Measurements from ENCODE around the gene SEMA5A.

The SEMA5A gene

DNA sequence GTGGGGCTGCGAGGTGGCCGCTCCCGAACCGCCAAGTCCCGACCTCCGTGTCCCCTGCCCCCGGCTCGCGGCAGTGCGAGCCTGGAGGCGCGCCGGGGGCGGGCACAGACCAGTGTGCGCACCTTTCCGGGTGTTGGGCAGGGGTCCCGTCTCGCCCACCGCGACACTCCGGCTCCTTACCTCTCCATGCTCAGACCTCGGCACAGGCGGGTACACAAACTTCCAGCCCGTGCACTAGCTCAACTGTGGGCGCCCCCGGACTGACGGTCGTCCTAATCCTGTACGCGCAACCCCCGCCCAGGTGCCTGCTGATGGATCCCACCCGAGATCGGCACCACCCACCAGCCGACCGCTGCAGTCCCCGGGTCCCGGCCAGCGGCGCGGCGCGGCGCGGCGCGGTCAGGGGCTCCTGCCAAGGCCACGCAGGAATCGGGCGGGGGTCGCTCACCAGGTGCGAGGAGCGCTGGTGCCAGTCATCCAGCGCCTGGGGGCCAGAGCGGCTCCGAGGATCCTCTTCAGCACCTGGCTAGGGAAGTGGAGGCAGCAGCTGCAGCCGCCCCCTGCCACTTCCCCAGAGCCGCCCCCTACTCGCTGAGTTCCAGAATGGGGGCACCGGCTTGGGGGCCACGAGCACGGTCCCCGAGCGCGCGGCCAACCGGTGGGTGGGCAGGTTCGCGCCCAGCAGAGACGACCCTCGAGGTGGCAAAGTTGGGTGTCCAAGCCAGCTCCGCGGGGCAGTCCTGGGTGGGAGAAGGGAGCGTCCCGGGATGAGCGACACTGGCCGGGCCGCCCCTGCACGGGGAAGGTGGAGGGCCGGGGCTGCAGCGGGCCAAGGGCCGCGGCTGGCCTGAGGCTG is 511 bp downstream of the SEMA5A start:
- no peak for DNase-seq (ENCODE audit: low read depth)

DNA sequence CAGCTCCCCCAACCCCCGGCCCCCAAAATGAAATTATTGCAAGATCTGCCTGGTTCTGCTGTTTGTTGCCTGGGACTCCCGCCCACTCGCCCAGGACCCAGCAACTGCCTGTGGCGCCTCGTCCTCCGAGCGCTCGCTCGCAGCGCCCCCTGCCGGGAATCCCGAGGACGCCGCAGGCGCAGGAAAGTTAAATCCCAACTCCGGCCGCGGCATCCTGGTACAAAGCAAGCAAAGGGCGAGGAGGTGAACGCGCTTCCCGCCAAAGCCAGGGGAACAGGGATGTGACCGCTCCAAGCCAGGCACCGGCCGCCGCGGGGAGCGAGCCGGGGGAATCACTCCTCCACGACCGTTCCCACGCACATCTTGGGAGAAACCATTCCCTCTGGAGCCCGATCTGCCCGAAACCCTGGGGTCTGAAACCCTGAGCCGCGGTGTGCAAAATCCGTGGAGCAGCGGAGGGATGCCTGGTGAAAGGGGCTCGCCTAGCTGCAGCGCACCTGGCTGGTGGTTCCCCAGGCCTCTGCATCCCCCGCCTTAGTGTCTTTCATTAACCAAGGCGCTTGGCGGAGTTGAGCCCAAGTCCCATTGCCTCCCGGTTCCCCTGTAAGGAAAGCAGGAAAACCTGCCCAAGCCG is 1.3 kb downstream of the SEMA5A start:
- peak; percentile 76 for DNase-seq (ENCODE audit: low read depth)

DNA sequence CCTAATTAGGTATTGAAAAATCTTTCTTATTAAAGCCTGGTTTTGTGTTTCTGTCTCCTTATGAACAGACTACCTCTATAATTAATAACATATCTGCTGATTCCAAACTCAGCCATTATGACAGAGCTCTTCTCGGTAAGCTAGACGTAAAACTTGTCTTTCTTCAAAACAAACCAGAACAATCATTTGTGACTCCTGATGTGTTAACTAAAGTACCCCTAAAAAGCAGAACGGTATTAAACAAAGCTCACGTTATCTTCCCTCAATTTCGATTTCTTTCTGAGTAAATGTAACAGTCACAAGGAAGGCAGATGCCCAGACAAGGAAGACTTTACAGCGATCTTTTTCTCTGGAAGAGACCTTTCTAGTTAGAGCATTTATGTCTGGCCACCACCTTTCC is 1.8 kb downstream of the SEMA5A start:
- no peak for DNase-seq (ENCODE audit: low read depth)

DNA sequence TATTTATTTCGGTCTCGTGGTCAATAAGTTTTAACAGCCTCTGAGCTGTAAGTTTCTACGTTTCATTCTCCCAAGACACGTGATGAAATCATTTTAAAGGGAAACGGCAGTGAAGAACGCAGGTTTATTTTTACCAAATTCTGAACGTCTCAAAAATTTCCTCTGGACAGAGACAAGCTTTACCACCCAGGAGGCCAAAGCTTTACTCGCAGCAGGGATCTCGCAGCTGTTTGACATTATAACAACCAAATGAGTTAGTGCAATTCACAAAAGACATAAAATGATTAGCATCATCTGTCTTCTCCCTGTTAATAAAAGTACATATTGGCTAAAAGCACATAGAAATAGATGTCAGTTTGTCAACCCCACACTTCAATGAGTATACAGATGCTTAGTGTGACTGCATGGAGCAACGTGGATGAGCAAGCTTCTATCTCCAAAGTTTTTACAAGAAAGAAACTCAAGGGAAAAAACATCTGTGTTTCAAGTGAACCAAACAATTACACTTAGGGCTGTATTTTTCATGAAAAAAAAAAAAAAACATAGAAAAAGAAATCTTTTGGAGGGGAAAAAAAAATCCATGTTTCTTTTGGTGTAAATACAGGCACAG is 2.5 kb downstream of the SEMA5A start:
- no peak for DNase-seq (ENCODE audit: low read depth)

DNA sequence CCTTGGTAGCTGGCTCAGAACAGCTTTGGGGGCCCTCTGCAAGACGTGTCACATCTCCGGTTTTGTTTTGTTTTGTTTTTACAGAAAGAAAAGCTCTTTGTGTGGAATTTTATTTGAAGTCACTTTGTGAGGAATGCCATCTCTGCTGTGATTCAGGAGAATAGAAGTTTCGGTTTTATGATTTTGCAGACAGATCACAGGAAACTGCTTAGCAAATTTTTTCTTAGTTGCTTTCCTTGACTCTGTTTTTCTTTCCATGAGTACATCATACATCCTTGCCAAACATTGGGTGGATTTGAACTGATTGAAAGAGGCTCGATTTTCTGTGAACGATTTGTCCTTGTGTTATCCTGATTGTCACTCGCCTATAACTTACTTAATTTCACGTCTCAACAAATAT is 5.1 kb downstream of the SEMA5A start:
- DNase-seq (ENCODE audit: low read depth) = no peak

DNA sequence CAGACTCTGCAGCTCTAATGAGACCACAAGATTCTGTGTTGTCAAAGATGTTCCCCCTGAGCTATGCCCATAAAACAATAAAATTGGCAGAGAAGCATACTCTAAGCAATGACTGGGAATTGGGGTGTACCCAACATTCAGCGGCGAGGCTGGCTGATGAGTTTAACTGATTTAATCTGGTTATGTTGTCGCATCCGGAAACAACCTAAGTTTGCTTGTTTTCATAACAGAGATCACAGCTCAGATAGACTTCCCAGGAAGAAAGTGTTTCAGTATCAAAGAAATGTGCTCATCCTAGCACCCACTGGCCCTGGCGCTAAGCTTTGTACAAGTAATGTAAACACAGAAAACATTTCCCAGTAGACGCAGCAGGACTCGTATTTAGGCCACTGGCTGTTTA is 7.4 kb downstream of the SEMA5A start:
- DNase-seq (ENCODE audit: low read depth) = no peak

DNA sequence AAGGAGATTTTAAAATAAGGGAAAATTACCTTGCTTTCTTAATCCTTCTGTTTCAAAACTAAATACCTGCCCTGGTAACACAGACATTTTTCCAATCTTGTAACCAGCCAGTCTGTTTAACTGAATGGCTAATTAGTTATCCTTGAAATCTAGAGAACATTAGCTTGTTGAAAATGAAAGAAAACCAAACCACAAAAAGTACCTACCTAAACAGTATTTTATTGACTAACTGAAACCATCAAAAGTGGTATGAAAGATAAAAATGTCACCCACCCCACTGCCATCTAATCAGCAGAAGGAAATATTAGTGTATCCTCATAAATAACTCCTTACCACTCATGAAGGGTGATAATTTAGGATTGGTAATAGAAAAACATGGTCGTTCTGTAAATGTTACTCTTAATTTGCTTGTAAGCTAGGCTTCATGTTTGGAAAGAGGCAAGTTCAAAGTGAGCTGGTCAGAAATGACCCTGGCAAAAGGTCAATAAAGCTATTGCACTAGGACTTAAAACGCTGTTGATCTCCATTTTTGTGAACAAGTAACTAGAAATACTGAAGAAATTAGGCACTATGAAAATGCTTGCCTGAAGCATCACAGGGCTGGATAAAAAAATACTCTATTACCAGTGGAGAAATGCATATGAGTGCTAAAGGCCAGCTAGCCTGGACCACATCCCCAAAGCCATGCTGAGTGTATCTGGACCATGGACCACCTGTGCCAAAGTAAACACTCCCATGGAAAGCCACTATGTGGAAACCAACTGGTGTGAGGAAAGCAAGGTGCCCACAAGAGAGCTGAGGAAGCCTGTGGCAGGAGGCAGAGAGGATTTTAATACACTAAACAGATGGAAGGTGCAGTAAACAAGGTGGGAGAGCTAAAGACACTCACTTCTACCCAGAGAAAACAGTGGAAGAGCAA is 8.4 kb downstream of the SEMA5A start:
- no peak for DNase-seq (ENCODE audit: low read depth)

DNA sequence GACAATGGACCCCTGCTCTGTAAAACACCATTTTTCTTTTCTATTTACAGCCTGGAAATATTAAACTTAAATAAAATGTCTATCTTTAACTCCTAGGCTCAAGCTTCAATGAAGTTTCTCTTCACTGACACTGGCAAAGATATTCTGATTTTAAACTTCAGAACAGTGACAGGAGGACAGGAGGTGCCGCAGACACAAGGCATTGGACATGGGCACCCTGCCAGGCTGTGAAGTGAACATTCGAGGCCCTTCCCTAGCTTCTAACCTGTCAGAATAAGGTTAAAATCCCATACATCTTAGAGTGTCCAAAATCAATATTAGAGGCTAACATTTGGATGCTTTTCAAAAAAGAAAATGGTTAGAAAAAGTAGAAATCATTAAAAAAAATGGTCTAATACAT is 9.2 kb downstream of the SEMA5A start:
- no peak for DNase-seq (ENCODE audit: low read depth)

DNA sequence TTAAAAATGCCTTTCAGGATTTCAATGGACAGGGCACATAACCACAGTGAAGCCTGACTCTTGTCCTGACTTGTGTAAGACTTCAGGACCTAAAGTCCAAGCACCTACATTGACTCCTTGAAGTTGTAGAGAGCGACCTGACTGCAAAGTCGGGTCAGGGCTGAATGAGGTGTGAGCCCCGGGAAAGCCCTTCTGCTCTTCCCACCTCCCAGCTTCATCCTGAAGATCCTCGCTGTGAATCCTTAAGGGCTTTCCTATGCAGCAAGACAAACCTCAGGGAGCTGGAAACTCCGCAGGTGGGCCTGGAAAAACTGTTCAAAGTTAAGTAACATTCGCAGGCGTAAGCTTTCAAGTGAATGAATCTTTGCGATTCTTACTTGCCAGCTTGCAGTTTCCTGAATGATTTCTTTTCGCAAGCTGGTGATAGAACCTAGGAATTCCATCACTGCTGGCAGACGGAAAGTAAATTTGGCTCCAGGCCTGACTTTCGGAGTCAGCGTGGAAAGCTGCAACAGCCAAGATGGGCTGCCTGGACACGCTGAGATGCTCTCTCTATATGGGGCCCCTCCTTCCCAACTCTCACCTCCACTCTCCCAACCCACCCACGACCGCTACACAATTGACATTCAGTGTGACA is 10.9 kb downstream of the SEMA5A start:
- no peak for DNase-seq (ENCODE audit: low read depth)

DNA sequence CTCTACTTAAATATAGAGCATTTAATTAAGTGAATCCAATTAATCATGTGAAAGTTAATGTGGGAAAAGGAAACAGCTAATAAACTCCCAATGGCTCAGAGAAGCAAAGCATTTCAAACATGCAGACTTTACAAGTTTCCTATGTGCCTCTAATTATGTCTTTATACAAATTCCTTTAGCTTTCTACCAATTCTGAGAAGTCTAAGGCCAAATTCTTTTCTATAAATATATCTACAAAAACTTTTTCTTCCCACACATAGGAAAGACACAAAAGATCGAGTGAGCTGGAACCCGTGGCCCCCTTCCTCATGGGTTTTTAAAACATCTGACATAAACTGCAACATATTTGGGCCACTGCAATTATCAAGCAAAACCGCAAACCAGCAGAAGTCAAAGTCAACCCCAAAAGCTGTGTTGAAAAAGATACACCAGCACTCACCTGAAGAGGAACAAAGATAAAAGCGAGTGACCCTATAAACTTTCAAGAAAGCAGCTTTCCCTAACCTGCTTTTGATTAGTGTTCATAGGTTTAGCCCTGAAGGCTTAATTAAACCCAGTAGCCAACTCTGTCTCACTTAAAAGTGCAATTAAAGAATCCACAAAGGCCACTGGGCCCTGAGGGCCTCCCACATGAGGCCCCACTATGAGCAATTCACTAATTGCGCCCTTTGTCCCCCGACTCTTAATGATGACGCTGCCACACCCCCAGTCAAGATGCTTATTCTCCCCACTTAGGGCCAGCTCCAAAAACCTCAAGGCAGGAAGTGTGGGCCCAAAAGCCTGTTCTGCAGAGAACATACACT is 12.1 kb downstream of the SEMA5A start:
- DNase-seq (ENCODE audit: low read depth) = no peak

DNA sequence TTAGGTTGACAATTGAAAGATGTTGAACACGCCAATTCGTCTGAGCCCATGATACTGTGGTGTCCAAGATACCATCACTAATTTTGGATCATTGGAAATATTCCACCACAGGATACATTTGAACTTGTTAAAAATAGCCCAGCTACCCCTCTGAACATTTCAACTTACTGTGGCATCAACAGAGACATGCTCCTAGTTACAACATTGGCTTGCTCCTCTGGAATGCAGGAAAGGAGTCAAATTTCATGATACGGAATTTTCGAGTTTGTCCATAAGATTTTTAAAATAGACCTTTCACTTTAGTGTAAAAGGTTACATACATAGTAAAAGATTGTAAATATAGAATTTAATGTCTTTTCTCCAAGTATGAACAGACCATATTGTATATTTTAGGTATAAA is 12.8 kb downstream of the SEMA5A start:
- DNase-seq (ENCODE audit: low read depth) = no peak

DNA sequence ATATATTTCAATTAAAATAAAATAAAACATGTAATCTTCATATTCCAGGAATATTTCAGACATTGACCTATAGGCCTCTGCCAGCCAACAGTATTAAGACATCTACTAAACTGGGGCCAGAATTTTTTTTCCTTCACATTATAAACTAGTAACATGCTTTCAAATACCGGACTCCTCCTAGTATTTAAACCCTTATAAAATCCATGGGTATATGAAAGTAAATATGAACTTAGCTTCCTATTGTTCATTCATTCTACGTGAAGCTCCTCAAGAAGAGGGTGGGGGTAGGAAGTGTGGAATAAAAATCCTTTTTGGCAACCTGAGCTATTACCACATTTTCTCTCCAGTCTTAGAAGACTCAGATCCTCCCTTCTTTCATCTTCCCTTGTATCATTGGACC is 16.4 kb downstream of the SEMA5A start:
- DNase-seq (ENCODE audit: low read depth) = no peak

DNA sequence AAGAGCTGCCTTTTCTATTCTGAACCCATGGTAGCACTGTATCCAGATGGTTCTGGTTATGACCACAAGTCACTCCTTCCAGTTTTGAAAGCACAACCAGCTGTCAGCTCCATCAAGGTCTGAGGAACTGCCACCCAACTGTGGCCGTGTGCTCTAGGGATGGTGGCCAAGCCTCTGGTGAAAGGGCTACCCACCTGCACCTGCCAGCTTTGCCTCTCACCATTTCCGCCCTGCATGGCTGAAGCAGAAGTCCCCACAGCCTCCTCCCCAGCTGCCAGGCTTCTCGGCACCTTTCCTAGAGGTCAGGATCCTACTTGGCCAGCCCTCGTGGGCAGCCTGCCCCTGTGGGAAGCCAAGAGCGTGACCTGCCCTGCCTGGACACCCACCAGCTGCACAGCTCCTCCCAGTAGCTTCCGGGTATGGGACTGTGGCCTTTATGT is 16.8 kb downstream of the SEMA5A start:
- DNase-seq (ENCODE audit: low read depth) = no peak

DNA sequence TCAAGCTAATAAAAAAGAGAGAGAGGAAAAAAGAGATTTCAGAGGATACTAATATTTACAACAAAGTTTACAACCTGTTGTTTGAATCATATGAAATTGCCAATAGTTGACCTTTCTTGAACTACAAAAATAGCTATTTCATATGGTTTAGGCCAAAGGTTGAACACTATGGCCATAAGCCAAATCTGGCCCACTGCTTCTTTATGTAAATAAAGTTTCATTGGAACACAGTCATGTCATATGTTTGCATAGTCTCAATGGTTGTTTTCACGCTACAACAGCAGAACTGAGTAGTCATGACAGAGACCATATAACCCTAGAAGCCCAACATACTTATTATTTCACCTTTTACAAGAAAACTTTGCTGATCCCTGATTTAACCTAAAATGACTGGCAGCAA is 20.9 kb downstream of the SEMA5A start:
- no peak for DNase-seq (ENCODE audit: low read depth)

DNA sequence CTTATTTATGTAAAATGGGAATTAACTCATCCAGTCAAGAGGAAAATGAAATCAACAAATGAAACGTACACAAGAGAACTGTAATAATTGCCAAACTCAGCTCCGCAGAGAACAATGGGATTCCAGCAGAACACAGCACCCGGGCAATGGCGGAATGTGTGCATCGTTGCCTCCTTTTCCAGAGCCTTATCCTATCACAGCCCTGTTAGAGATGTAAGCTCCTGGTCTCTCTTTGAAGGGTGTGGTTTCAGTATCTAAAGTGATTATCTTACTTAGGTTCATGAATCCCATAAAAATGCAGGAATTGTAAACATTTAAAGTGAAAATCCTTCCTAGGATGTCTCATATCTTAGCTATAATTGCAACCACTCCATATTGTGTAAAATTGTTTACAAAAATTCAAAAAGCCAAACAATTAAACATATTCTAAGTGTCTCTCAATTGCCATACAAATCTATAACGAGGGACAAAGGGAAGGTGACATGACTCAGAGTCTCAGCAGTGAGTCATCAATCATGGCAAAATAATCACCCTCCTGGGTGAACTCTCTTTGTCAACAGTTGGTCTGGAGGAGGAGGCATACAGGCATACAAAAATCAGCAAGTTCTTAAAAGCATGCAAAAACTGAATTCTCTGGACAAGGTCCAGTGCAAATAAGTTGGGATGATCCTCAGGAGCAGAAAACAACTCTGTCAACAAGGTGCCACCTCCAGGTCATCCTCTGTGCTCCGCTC is 22.6 kb downstream of the SEMA5A start:
- no peak for DNase-seq (ENCODE audit: low read depth)

DNA sequence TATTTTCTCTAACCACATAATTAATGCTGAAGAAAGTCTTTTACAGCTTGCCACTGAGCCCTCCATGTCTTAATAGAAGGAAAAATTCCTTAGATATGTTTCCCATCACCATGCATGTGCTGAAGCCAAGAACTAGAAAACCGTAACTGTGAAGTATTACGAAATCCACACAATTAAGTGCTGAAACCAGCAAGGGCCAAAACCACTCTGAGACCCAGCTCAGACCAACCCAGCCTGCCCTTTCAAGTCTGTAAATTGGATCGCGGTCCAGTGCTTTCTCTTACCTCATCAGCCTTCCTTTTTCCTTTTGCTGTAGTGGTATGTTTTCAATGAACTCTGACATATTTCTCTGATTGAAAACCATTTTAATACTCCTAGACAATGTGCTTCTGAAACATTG is 26.3 kb downstream of the SEMA5A start:
- no peak for DNase-seq (ENCODE audit: low read depth)

DNA sequence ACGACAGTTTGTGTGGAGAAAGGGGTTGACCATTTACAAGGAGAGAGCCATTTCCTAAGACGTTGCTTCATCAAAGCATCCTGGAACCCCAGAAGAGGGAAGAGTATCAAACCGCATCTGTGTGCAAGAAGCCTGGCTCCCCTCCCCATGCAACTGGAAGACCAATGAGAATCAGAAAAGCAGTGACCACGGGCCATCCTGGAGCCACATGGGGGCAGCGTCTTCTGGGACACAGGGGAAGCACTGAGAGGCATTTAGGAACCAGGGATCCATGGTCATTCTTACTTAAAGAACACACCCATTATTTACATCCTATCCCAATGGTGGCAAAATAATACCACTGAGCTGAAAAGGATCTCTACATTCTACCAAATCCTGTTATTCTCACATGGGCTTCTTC is 29.3 kb downstream of the SEMA5A start:
- no peak for DNase-seq (ENCODE audit: low read depth)

DNA sequence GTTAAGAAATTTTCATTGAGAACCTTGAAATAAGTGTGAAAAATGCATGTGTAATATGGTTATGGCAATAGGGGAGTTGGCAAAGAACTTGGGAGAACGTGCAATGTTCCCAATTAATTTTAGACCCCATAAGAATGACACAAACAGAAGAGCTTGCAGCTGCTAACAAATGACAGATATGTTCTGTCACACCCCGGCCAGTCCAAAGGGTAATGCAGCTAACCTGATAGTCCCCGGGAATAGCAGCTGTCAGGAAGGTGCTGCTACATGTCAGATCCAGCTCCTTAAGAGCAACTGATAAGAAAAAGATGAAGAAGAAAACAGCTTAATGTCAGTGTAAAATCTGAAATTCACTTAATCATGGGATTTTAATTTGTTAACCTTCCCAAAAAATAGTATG is 30.4 kb downstream of the SEMA5A start:
- no peak for DNase-seq (ENCODE audit: low read depth)

DNA sequence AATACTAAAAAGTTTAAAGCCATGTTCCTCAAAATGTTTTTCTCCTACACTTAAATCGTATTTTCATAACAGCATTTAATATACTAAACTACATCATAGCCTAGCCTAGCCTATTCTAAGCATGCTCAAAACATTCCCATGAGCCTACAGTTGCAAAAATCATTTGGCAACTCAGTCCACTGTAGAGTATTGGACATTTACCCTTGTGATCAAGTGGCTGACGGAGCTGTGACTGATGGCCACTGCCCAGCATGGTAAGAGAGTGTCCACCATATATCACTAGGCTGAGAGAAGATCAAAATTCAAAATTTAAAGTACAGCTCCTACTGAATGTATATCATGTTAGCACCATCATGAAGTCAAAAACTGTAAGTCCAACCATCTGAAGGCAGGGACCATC is 30.9 kb downstream of the SEMA5A start:
- no peak for DNase-seq (ENCODE audit: low read depth)

DNA sequence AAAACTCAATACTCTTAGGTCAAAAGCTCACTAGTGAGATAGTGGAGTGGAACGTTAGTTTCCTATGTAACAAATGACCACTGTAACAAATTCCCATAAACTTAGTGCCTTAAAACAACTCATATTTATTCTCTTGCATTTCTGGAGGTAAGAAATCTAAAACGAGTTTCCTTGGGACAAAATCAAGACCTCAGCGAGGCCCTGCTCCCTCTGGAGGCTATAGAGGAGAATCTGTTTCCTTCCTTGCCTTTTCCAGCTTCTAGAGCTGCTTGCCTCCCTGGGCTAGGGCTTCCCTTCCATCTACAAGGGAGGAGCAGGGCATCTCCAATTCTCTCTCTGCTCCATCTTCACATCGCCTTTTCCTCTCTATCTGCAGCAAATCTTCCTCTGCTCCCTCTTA is 32.0 kb downstream of the SEMA5A start:
- no peak for DNase-seq (ENCODE audit: low read depth)

All from HS-5 (cell line).